Motor neuron (in vitro differentiated cells): ENCODE results near the gene DNAJB7. TPM values are rescaled to one million over a fixed set of nuclear protein-coding genes. Genes with fewer than 3 reads are reported as not detected.
"Not testable (repeated sequence)": the region's sequence is repeated elsewhere in the genome, so short reads cannot be mapped to it uniquely, and the experiment has no call there.

Experiments used
- ATAC-seq, 8 experiments: fragments of 200-7000 bp; cut with Tn5 transposase; replicated peaks in 6 of 8; 2 replicates each; pipeline ENCODE4 v1.8.0; 2021; ENCODE audit warnings: mild to moderate bottlenecking in 8 of 8, moderate library complexity in 8 of 8
- H3K27ac ChIP-seq, 2 donors: fragments of 250-450 bp; sonication (Bioruptor Pico); 2 replicates each; pipeline ENCODE4 v1.9.0; 2021; ENCODE audit warnings: antibody characterized with exemption in 2 of 2, mild to moderate bottlenecking in 2 of 2, moderate library complexity in 1 of 2
- H3K4me1 ChIP-seq, 2 donors: fragments of 250-450 bp; sonication (Bioruptor Pico); replicated peaks in 1 of 2; 2 replicates each; pipeline ENCODE4 v1.6.1; 2021; ENCODE audit warnings: antibody characterized with exemption in 2 of 2, mild to moderate bottlenecking in 2 of 2, moderate library complexity in 1 of 2
- H3K4me3 ChIP-seq, 5 donors: fragments of 250-450 bp; sonication (Bioruptor Pico); 2 replicates each; pipeline ENCODE4 v1.9.0; 2021; ENCODE audit warnings: antibody characterized with exemption in 5 of 5, mild to moderate bottlenecking in 5 of 5, moderate library complexity in 4 of 5
- WGBS, 10 experiments: fragments of 450-650 bp; shearing (Covaris generic); methylation state at CpG; one replicate each; pipeline ENCODE4 v1.0.0; 2022; 5-methylcytosine and 5-hydroxymethylcytosine counted together
- in situ Hi-C, 9 experiments: fragments of 400-800 bp; cut with MboI; loops; one replicate each; pipeline ENCODE4 v1.15.0; 2021; ENCODE audit warnings: low sequenced_read_pairs in 9 of 9, low pct_unique_long_range_greater_than_20kb in 2 of 9; ENCODE audit not compliant: unreplicated experiment in 9 of 9
- total RNA-seq, 8 experiments: library from RNA; unstranded; fragments of 300-600 nt; gene quantifications; 2 replicates each; pipeline versions ENCODE4 v1.2.3 to v1.2.4, GENCODE V29; 2022

The DNAJB7 gene
- total RNA-seq, 8 experiments from 2014 or later = 0.56 to 2.8 (median 1.3) TPM

DNA sequence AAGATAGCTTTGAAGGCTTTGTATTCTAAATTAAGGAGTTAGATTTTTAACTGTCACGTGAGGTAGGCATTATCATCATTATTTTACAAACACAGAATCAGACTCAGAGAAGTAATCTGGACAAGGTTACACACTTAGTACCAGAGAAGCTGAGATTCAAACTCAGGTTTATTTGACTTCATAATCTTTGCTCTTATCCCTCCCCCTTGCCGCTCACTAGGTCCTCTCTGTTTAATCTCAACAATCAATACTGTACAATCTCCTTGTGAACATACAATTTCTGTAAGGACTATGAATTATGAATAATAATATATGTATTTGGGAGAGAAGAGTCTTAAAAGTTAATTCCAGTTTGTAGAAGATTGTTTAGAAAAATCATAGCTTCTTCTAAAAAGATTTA is 5.2 kb upstream of the DNAJB7 start:
- H3K27ac ChIP-seq = no peak overlapping the region
- no peak overlapping the region for H3K4me3 ChIP-seq
- WGBS, 10 experiments = 60 to 100% (median 100%) methylated on average over 1 to 2 of the region's 2 CpGs; no CpG with 5 or more reads in 1 of the 10 experiments
- in situ Hi-C loops = loop anchor here in 1 of 9 experiments (25.0 kb wide), 1 partner anchor 105 kb away; no protein-coding TSS in a partner anchor
- H3K4me1 ChIP-seq = no peaks in the 10 kb centered on the region
- no peak for ATAC-seq

- H3K27ac ChIP-seq = no peak overlapping the region
- in situ Hi-C loops = loop anchor here in 1 of 9 experiments (25.0 kb wide), 1 partner anchor 100 kb away; no protein-coding TSS in a partner anchor
- WGBS, 10 experiments = 63 to 100% (median 100%) methylated on average over 1 to 2 of the region's 2 CpGs; no CpG with 5 or more reads in 1 of the 10 experiments
These were observed 624 bp upstream of the DNAJB7 start for GRCh38 chr22:40862537-40862936.

DNA sequence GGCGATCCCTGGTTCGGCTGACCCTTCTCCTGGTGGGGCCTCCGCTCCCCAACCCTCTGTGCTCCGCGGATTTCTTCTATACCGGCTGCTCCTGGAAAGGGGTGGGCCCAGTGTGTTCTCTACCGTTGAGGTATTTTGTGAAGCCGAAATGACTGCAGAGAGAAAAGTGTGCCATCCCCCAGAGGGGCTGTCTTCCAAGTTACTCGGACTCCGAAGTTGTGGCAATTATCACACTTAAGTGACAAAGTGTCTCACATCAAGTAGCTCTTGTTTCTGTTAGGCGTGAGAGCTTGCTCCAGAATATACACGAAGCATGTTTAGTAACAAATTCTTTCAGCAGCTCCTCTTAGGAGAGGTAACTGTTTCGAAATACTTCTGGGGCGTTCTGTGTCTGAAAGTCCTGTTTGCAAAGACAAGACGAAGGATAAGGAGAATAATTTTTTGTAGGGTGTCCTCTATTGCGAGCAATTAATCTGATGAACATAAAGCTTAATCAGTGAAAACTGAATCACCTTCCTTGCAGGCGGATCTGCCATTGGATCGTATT is 4.5 kb downstream of the DNAJB7 start:
- in situ Hi-C loops = loop anchor here in 1 of 9 experiments (25.0 kb wide), 1 partner anchor 95 kb away; no protein-coding TSS in a partner anchor
- 0 to 27% (median 5%) methylated on average over 3 to 18 of the region's 18 CpGs for WGBS, 10 experiments
- Histone ChIP-seq H3K4me1 (peaks cover 0 to 34% of the 10 kb centered on the region in 2 donors), H3K4me3 (peak overlapping the region; percentile 65 to 95 (median 88)), H3K27ac (peak overlapping the region; percentile 100)
- ATAC-seq = peak in 3 of 8 experiments; percentile 6 to 10 (median 8)

More at GRCh38 chr22:40862537-40862936, 624 bp upstream of the DNAJB7 start:
- H3K4me3 ChIP-seq = no peak overlapping the region
- peaks cover 0 to 4% of the 10 kb centered on the region in 2 donors for H3K4me1 ChIP-seq
- no peak for ATAC-seq

GRCh38 chr22:40856513-40857308 is 5.2 kb downstream of the DNAJB7 start, which contains the start of the genes ST13 and XPNPEP3:
Gene ST13 (minus strand): TSS chr22:40856639. CDS start chr22:40856540, 99 bp downstream.
Gene XPNPEP3 (plus strand): TSS chr22:40857148. CDS start chr22:40857182, 34 bp downstream.
- H3K4me1 ChIP-seq = peaks cover 0 to 39% of the 10 kb centered on the region in 2 donors
- in situ Hi-C loops = loop anchor here in 1 of 9 experiments (25.0 kb wide), 1 partner anchor 94 kb away; no protein-coding TSS in a partner anchor
- H3K4me3 ChIP-seq = peak within 1 kb of the TSS; percentile 65 to 95 (median 88)
- 0 to 3% (median 0%) methylated on average over 2 to 12 of the region's 63 CpGs; no CpG with 5 or more reads in 4 of the 10 experiments for WGBS, 10 experiments
- ATAC-seq = peak; percentile 86 to 94 (median 92)
- peak within 1 kb of the TSS; percentile 100 for H3K27ac ChIP-seq

DNA sequence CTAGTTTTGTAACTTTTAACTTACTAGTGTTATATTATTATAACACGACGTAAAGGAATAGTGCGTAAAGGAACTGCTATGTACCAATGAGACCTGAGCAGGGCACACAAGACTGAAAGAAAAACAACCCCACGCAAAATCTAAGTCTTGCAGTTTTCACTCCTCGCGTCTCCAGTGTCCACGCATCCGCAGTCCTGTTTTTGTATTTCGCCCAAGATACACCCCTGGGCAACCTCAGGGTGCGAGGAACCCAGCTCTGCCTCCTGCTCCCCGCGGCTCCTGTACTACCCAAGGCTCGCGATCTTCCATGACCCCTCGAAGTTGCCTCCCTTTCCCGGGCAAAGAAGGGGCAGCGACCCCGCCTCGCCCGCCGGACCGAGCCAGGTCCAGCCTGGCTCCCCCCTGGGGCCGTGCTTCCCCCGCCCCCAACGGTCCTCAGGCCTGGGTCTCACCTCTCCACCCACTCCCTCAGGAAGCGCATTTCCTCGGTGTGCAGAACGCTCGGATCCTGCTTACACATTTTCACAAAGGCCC is 5.9 kb downstream of the DNAJB7 start:
- in situ Hi-C loops = loop anchor here in 1 of 9 experiments (25.0 kb wide), 1 partner anchor 94 kb away; no protein-coding TSS in a partner anchor
- peak overlapping the region; percentile 65 to 95 (median 88) for H3K4me3 ChIP-seq
- ATAC-seq = peak; percentile 10 to 49 (median 40)
- WGBS, 10 experiments = 0% methylated on average over 1 to 10 of the region's 29 CpGs; no CpG with 5 or more reads in 2 of the 10 experiments
- H3K4me1 ChIP-seq = peaks cover 0 to 46% of the 10 kb centered on the region in 2 donors
- peak overlapping the region; percentile 100 for H3K27ac ChIP-seq

DNA sequence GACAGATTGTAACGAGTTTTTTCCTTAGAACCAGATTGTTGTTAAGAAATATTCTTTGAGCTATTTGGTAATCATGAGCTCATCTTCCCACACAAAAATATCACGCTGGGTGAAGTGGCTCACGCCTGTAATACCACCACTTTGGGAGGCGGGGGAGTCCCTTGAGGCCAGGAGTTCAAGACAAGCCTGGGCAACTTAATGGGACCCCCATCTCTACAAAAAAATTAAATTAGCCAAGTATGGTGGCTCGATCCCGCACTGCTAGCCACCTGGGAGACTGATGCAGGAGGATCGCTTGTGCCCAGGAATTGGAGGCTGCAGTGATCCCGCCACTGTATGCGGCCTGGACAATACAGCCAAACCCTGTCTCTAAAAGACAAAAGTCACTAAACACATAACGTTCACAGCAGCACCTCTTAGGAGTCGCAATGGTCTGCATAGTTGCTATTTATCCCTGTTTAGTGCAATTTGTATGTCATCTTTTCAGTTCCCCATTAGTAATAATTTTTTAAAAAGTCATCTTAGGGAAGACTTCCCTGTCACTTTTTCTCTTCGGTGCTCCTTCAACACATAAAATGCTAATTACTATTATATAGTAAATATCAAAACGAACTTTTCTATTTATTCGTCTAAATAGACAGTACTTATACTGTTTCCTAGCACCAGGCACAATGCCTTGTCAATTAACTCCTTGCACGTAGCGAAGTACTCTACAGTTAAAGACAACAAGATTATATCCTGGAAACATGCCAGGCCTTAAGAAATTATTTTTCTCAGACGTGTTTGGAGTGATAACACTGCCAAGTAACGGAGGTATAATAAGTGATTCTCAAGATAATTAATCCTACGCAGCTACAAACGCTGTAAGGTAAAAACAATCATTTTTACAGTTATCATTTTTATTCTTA is 6.6 kb downstream of the DNAJB7 start:
- in situ Hi-C loops = loop anchor here in 1 of 9 experiments (25.0 kb wide), 1 partner anchor 93 kb away; no protein-coding TSS in a partner anchor
- WGBS, 10 experiments = 2 to 53% (median 16%) methylated on average over 3 to 20 of the region's 20 CpGs
- Histone ChIP-seq H3K4me3 (peak overlapping the region; percentile 65 to 95 (median 88)), H3K27ac (peak overlapping the region in 1 of 2 donors; percentile 100), H3K4me1 (peaks cover 0 to 47% of the 10 kb centered on the region in 2 donors)
- ATAC-seq = no peak

GRCh38 chr22:40853961-40854360 is 8.0 kb downstream of the DNAJB7 start:
- 0 to 83% (median 46%) methylated on average over 1 to 3 of the region's 3 CpGs for WGBS, 10 experiments
- no peak for ATAC-seq
- in situ Hi-C loops = loop anchor here in 1 of 9 experiments (25.0 kb wide), 1 partner anchor 92 kb away; no protein-coding TSS in a partner anchor
- peak overlapping the region in 3 of 5 donors; percentile 65 to 95 (median 82) for H3K4me3 ChIP-seq
- peaks cover 0 to 47% of the 10 kb centered on the region in 2 donors for H3K4me1 ChIP-seq
- no peak overlapping the region for H3K27ac ChIP-seq

DNA sequence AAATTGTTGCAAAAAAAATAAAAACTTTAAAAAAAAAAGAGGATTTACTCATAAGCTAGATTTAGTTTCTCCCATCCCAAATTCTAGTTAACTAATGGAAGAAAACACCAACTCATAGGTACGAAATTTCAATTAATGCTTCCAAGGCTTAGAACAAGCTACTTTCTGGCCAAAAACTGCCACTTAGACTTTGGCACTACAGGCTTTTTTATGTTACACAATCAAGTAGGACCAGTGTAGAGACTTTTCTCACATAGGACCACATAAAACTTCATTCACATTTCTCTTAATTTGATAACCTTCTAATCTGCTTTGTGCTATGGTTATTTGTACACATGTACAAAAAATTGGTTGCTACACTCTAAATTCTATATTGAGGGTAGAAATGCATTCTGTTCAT is 8.6 kb downstream of the DNAJB7 start:
- in situ Hi-C loops = loop anchor here in 1 of 9 experiments (25.0 kb wide), 1 partner anchor 91 kb away; no protein-coding TSS in a partner anchor
- Histone ChIP-seq H3K4me1 (peaks cover 0 to 47% of the 10 kb centered on the region in 2 donors), H3K27ac (no peak overlapping the region), H3K4me3 (peak overlapping the region in 1 of 5 donors; percentile 82)
- no peak for ATAC-seq
- 17 to 100% (median 77%) methylated on average over 1 of the region's 1 CpG; no CpG with 5 or more reads in 1 of the 10 experiments for WGBS, 10 experiments

- 76 to 100% (median 98%) methylated on average over 1 to 9 of the region's 11 CpGs; no CpG with 5 or more reads in 2 of the 10 experiments for WGBS, 10 experiments
- ATAC-seq, H3K4me3 ChIP-seq, H3K27ac ChIP-seq, H3K4me1 ChIP-seq: not testable (repeated sequence)
- in situ Hi-C loops = loop anchor here in 2 of 9 experiments (25.0 kb wide), 2 partner anchors 291 to 316 kb away; no protein-coding TSS in a partner anchor
These were observed 16.1 kb downstream of the DNAJB7 start for GRCh38 chr22:40845816-40846215.

DNA sequence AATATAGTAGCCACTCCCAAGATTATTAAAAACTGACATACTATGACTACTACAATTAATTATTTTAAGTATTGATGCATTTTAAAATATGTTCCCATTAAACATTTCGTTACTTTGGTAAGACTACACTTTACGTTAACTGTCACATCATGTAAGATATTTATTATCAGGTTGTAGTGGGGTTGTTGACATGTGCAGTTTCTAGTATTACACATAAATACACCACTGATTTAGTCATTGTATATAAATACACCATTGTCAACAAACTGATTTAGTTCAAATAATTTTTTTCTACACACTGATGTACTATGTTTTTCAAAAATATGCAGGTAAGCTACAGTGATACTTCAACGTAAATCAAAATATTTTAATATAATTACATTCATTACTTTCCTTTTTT is 17.0 kb downstream of the DNAJB7 start:
- ATAC-seq = no peak
- WGBS, 10 experiments = 82 to 100% (median 100%) methylated on average over 2 to 3 of the region's 3 CpGs; no CpG with 5 or more reads in 1 of the 10 experiments
- Histone ChIP-seq H3K4me1 (no peaks in the 10 kb centered on the region), H3K27ac (no peak overlapping the region), H3K4me3 (no peak overlapping the region)
- in situ Hi-C loops = loop anchor here in 2 of 9 experiments (25.0 kb wide), 2 partner anchors 292 to 317 kb away; no protein-coding TSS in a partner anchor

DNA sequence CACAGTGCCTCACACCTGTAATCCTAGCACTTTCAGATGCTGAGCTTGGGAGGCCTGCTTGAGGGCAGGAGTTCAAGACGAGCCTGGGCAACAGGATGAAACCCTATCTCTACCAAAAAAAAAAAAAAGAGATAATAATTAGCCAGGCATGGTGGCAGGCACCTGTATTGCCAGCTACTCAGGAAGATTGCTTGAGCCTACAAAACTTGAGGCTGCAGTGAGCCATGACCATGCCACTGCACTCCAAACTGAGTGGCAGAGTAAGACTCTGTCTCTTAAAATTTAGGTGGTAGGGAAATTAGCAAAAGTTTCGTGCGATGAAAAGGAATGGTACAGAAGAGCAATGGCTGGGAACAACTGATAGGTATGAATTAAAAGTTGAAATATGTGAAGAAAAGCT is 23.4 kb downstream of the DNAJB7 start:
- Histone ChIP-seq H3K4me1 (no peaks in the 10 kb centered on the region), H3K4me3 (no peak overlapping the region), H3K27ac (no peak overlapping the region)
- WGBS, 10 experiments = 83 to 100% (median 98%) methylated on average over 2 to 3 of the region's 3 CpGs
- no peak for ATAC-seq
- in situ Hi-C loops = loop anchor here in 2 of 9 experiments (25.0 kb wide), 2 partner anchors 299 to 324 kb away; no protein-coding TSS in a partner anchor
